ENCODE measurements around the gene COX6B2. TPM values are rescaled to one million over a fixed set of nuclear protein-coding genes. Genes with fewer than 3 reads are reported as not detected.
A peak's percentile ranks its signal among the peaks of the same experiment; 100 is the strongest.

COX6B2 gene
- total RNA-seq, 1 donor from 2014 or later: not detected

- no peaks in the 10 kb centered on the region for H3K36me3 ChIP-seq
- H3K27me3 ChIP-seq (ENCODE audit: low read depth): peaks cover 36% of the 10 kb centered on the region
- no peak for DNase-seq
- no peak for TF ChIP-seq CTCF (IDR thresholded peaks at IDR 0.05; ENCODE audit: borderline replicate concordance)
- H3K9me3 ChIP-seq (replicated peaks): no peaks in the 10 kb centered on the region
- no peaks in the 10 kb centered on the region for H3K4me1 ChIP-seq
- intact Hi-C loops (cut with micrococcal nuclease): no loop called here
- peak within 1 kb of the TSS; percentile 8 for H3K27ac ChIP-seq (replicated peaks)
- peak within 1 kb of the TSS; percentile 27 for H3K4me3 ChIP-seq
Measured at GRCh38 chr19:55325172-55325571, 29.3 kb downstream of the COX6B2 start, which contains the start of gene TMEM150B. Gene TMEM150B (minus strand): TSS chr19:55325341. CDS start chr19:55321036, 4,305 bp downstream.

- H3K4me3 ChIP-seq: peak overlapping the region; percentile 27
- no peaks in the 10 kb centered on the region for H3K36me3 ChIP-seq
- H3K27ac ChIP-seq (replicated peaks): peak overlapping the region; percentile 8
- intact Hi-C loops (cut with micrococcal nuclease): no loop called here
- H3K4me1 ChIP-seq: no peaks in the 10 kb centered on the region
- H3K27me3 ChIP-seq (ENCODE audit: low read depth): peaks cover 37% of the 10 kb centered on the region
- DNase-seq: no peak
- no peaks in the 10 kb centered on the region for H3K9me3 ChIP-seq (replicated peaks)
- TF ChIP-seq CTCF (IDR thresholded peaks at IDR 0.05; ENCODE audit: borderline replicate concordance): no peak
Measured at GRCh38 chr19:55324662-55325061, 29.9 kb downstream of the COX6B2 start.

DNA sequence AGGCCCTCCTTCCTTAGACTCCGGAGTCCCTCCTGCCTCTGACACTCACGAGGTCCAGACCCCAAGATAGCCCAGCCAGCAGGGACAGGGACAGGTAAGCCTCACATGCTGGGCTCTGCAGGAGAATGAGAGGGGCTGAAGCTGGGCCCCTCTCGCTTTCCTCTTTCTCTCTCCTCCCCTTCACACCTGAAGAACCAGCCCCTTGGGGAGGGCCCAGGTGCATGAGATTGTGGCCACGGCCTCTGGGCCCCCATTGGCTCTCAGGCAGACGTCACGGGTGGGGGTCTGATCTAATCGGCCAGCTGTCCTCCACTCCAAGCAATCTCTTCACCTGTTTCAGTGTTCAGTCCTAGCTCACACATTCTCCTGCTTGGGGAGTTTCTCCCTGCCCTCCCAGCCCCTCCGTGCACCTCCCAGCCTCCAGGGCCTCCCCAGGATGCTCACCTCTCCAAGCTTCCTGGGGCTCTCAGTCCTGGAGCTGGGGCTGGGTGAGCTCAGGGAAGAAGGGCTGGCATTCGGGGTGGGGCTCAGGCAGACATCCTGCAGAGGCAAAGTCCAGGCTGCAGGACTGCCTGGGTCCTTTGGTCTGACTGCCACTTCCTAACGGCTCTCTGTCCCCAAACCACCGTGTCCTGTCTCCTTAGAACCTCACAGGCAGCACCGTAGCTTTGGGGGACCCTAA lies 32.2 kb downstream of the COX6B2 start:
- no peak overlapping the region for H3K4me3 ChIP-seq
- intact Hi-C loops (cut with micrococcal nuclease): no loop called here
- no peak for TF ChIP-seq CTCF (IDR thresholded peaks at IDR 0.05; ENCODE audit: borderline replicate concordance)
- DNase-seq: no peak
- no peaks in the 10 kb centered on the region for H3K4me1 ChIP-seq
- H3K9me3 ChIP-seq (replicated peaks): no peaks in the 10 kb centered on the region
- no peaks in the 10 kb centered on the region for H3K36me3 ChIP-seq
- H3K27me3 ChIP-seq (ENCODE audit: low read depth): peaks cover 42% of the 10 kb centered on the region
- no peak overlapping the region for H3K27ac ChIP-seq (replicated peaks)

- no peak overlapping the region for H3K4me3 ChIP-seq
- H3K27me3 ChIP-seq (ENCODE audit: low read depth): peaks cover 42% of the 10 kb centered on the region
- intact Hi-C loops (cut with micrococcal nuclease): no loop called here
Measured at GRCh38 chr19:55321466-55322137, 32.9 kb downstream of the COX6B2 start.

GRCh38 chr19:55320844-55321419 lies 33.6 kb downstream of the COX6B2 start:
- H3K9me3 ChIP-seq (replicated peaks): no peaks in the 10 kb centered on the region
- no peaks in the 10 kb centered on the region for H3K4me1 ChIP-seq
- H3K36me3 ChIP-seq: no peaks in the 10 kb centered on the region
- H3K27ac ChIP-seq (replicated peaks): no peak overlapping the region
- no peak overlapping the region for H3K4me3 ChIP-seq
- intact Hi-C loops (cut with micrococcal nuclease): no loop called here
- peaks cover 42% of the 10 kb centered on the region for H3K27me3 ChIP-seq (ENCODE audit: low read depth)
- no peak for TF ChIP-seq CTCF (IDR thresholded peaks at IDR 0.05; ENCODE audit: borderline replicate concordance)
- no peak for DNase-seq

More at GRCh38 chr19:55321466-55322137, 32.9 kb downstream of the COX6B2 start:
- no peaks in the 10 kb centered on the region for H3K4me1 ChIP-seq
- no peak overlapping the region for H3K27ac ChIP-seq (replicated peaks)
- no peaks in the 10 kb centered on the region for H3K36me3 ChIP-seq
- no peaks in the 10 kb centered on the region for H3K9me3 ChIP-seq (replicated peaks)
- no peak for DNase-seq
- TF ChIP-seq CTCF (IDR thresholded peaks at IDR 0.05; ENCODE audit: borderline replicate concordance): no peak

All from left ventricle myocardium inferior (tissue), 1 donor.